GM12864 (cell line): ENCODE measurements around the gene SCD.

Source experiments
- DNase-seq: peaks from one replicate; pipeline ENCODE4 v3.0.0-alpha.2; 2011; ENCODE audit warnings: low read depth
- H3K4me3 ChIP-seq: 2 replicates; pipeline ENCODE4 v1.5.1; 2011; ENCODE audit warnings: mild to moderate bottlenecking, low read depth, low read length, control low read depth
- TF ChIP-seq, protein P1 (sequence below): IDR thresholded peaks from 2 replicates; pipeline ENCODE4 v1.5.1; 2011; ENCODE audit warnings: low read depth, mild to moderate bottlenecking, moderate library complexity, low read length, control low read depth, inconsistent platforms; ENCODE audit errors: missing control alignments

Gene SCD

DNA sequence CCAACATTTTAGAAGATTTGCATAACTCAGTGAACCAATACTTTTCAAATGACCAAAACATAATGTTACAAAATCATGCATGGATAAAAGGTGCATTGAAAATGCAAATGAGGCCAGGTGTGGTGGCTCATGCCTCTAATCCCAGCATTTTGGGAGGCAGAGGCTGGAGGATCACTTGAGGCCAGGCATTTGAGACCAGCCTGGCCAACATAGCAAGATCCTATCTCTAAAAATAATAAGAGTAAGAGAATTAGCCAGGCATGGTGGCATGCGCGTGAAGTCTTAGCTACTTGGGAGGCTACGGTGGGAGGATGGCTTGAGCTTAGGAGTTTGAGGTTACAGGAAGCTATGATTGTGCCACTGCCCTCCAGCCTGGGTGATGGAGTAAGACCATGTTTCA is 33.4 kb downstream of the SCD start:
- no peak for DNase-seq
- TF ChIP-seq, protein P1, sequence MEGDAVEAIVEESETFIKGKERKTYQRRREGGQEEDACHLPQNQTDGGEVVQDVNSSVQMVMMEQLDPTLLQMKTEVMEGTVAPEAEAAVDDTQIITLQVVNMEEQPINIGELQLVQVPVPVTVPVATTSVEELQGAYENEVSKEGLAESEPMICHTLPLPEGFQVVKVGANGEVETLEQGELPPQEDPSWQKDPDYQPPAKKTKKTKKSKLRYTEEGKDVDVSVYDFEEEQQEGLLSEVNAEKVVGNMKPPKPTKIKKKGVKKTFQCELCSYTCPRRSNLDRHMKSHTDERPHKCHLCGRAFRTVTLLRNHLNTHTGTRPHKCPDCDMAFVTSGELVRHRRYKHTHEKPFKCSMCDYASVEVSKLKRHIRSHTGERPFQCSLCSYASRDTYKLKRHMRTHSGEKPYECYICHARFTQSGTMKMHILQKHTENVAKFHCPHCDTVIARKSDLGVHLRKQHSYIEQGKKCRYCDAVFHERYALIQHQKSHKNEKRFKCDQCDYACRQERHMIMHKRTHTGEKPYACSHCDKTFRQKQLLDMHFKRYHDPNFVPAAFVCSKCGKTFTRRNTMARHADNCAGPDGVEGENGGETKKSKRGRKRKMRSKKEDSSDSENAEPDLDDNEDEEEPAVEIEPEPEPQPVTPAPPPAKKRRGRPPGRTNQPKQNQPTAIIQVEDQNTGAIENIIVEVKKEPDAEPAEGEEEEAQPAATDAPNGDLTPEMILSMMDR, result no peak
- H3K4me3 ChIP-seq, result no peak overlapping the region

- no peak overlapping the region for H3K4me3 ChIP-seq
- DNase-seq, result no peak
- TF ChIP-seq, protein P1, result no peak
These were observed 35.5 kb downstream of the SCD start for GRCh38 chr10:100382553-100382952.

- no peak for DNase-seq
- TF ChIP-seq, protein P1, result no peak
- H3K4me3 ChIP-seq, result no peak overlapping the region
These were observed 36.2 kb downstream of the SCD start for GRCh38 chr10:100383251-100383650.

- TF ChIP-seq, protein P1, result no peak
- no peak for DNase-seq
- no peak overlapping the region for H3K4me3 ChIP-seq
These were observed 44.4 kb downstream of the SCD start for GRCh38 chr10:100391163-100392002.

DNA sequence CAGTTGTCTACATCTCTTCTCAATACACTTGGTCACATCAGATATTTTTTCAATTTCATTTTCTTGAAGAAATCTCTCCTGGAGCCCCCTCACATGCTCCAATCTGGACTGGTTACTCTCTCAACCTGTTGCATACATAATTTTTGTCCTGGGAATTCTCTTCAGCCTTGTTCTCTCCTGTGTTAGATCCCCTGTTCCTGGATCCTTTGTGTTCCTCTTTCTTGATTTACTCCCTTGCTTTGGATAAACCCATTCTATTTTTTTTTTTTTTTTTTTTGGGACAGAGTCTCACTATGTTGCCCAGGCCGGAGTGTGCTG is 45.6 kb downstream of the SCD start:
- TF ChIP-seq, protein P1, result no peak
- no peak for DNase-seq
- H3K4me3 ChIP-seq, result no peak overlapping the region

GRCh38 chr10:100395626-100396025 is 48.6 kb downstream of the SCD start:
- H3K4me3 ChIP-seq, result no peak overlapping the region
- TF ChIP-seq, protein P1, result no peak
- no peak for DNase-seq

- DNase-seq, result no peak
- TF ChIP-seq, protein P1, result no peak
These were observed 49.6 kb downstream of the SCD start for GRCh38 chr10:100396605-100397004.

More at GRCh38 chr10:100396605-100397004, 49.6 kb downstream of the SCD start:
- H3K4me3 ChIP-seq, result no peak overlapping the region
